Measurements from ENCODE around the gene ERCC5. TPM values are rescaled to one million over a fixed set of nuclear protein-coding genes. Genes with fewer than 3 reads are reported as not detected.
A peak's percentile ranks its signal among the peaks of the same experiment; 100 is the strongest.

Gene ERCC5
- total and polyA plus RNA-seq, 12 donors = 18.1 to 59.5 (median 33.4) TPM

GRCh38 chr13:102901056-102901455 lies 55.2 kb downstream of the ERCC5 start:
- H3K4me1 ChIP-seq = peaks cover 0 to 33% (median 3%) of the 10 kb centered on the region in 9 donors
- no peaks in the 10 kb centered on the region for H3K36me3 ChIP-seq
- no peaks in the 10 kb centered on the region for H3K27me3 ChIP-seq
- no peak for TF ChIP-seq CTCF (IDR thresholded peaks at IDR 0.05)
- no peak overlapping the region for H3K4me3 ChIP-seq
- ATAC-seq = no peak
- H3K27ac ChIP-seq = no peak overlapping the region
- intact Hi-C loops (cut with DNase I) = loop anchor here in 1 of 10 donors (10.0 kb wide), 1 partner anchor 1674 kb away; no protein-coding TSS in a partner anchor
- DNase-seq = no peak
- H3K9me3 ChIP-seq = no peaks in the 10 kb centered on the region

- no peak for ATAC-seq
- peak overlapping the region in 2 of 10 donors; percentile 39 to 60 for H3K27ac ChIP-seq
- H3K36me3 ChIP-seq = no peaks in the 10 kb centered on the region
Measured at GRCh38 chr13:102901615-102902305, 55.9 kb downstream of the ERCC5 start.

GRCh38 chr13:102902789-102903347 lies 57.0 kb downstream of the ERCC5 start:
- 43 to 49% methylated on average over 12 of the region's 12 CpGs for WGBS, 2 donors
- Histone ChIP-seq H3K27me3 (no peaks in the 10 kb centered on the region), H3K27ac (peak overlapping the region in 7 of 10 donors; percentile 12 to 60 (median 39)), H3K4me3 (no peak overlapping the region), H3K36me3 (no peaks in the 10 kb centered on the region), H3K4me1 (peaks cover 0 to 27% (median 3%) of the 10 kb centered on the region in 9 donors), H3K9me3 (no peaks in the 10 kb centered on the region)
- DNase-seq = peak; percentile 38 to 47
- ATAC-seq = peak; percentile 70 to 95 (median 84)
- intact Hi-C loops (cut with DNase I) = loop anchor here in 1 of 10 donors (10.0 kb wide), 1 partner anchor 1672 kb away; no protein-coding TSS in a partner anchor
- TF ChIP-seq CTCF (IDR thresholded peaks at IDR 0.05) = no peak

More at GRCh38 chr13:102901615-102902305, 55.9 kb downstream of the ERCC5 start:
- H3K27me3 ChIP-seq = no peaks in the 10 kb centered on the region
- DNase-seq = no peak
- intact Hi-C loops (cut with DNase I) = loop anchor here in 1 of 10 donors (10.0 kb wide), 1 partner anchor 1673 kb away; no protein-coding TSS in a partner anchor
- 84 to 91% methylated on average over 5 of the region's 5 CpGs for WGBS, 2 donors
- TF ChIP-seq CTCF (IDR thresholded peaks at IDR 0.05) = no peak
- H3K9me3 ChIP-seq = no peaks in the 10 kb centered on the region
- H3K4me1 ChIP-seq = peaks cover 0 to 33% (median 3%) of the 10 kb centered on the region in 9 donors
- H3K4me3 ChIP-seq = no peak overlapping the region

GRCh38 chr13:102903659-102904407 lies 58.0 kb downstream of the ERCC5 start:
- Histone ChIP-seq H3K4me3 (no peak overlapping the region), H3K36me3 (no peaks in the 10 kb centered on the region), H3K4me1 (peaks cover 0 to 17% (median 0%) of the 10 kb centered on the region in 9 donors), H3K27ac (peak overlapping the region in 2 of 10 donors; percentile 57 to 60), H3K27me3 (no peaks in the 10 kb centered on the region), H3K9me3 (no peaks in the 10 kb centered on the region)
- DNase-seq (no peak), ATAC-seq (no peak)
- TF ChIP-seq CTCF (IDR thresholded peaks at IDR 0.05) = peak in 7 of 9 donors; percentile 27 to 46 (median 36)
- intact Hi-C loops (cut with DNase I) = loop anchor here in 1 of 10 donors (10.0 kb wide), 1 partner anchor 1671 kb away; no protein-coding TSS in a partner anchor
- WGBS, 2 donors = 58 to 61% methylated on average over 14 of the region's 14 CpGs
